A673 (cell line): ENCODE results near the gene TRAK1.

ENCODE experiments used
- CTCF ChIP-seq: fragments of 300-800, 200-600 bp; sonication (generic); conservative IDR thresholded peaks from 2 replicates; pipeline ENCODE4 v1.5.1; 2017; ENCODE audit warnings: low read depth, mild to moderate bottlenecking, antibody characterized with exemption, low read length, moderate library complexity, mixed read lengths
- EZH2 ChIP-seq: fragments of 200-600 bp; sonication (generic); IDR thresholded peaks from 2 replicates; pipeline ENCODE4 v1.6.1; 2017; ENCODE audit warnings: borderline replicate concordance, low read depth, mild to moderate bottlenecking, mixed read lengths, antibody characterized with exemption, low read length; ENCODE audit not compliant: poor library complexity, severe bottlenecking

GRCh38 chr3:42078677-42079076 is 12.5 kb upstream of the TRAK1 start:
- TF ChIP-seq CTCF (no peak), EZH2 (no peak)
